IPS DF 6.9 (cell line): ENCODE results near the gene NUP210L.
A peak's percentile ranks its signal among the peaks of the same experiment; 100 is the strongest.

Experiments used
- DNase-seq: peaks from one replicate; pipeline ENCODE4 v3.0.0-alpha.2; 2013; ENCODE audit warnings: low read depth, low spot score
- H3K27ac ChIP-seq: one replicate; pipeline ENCODE4 v1.5.1; 2013; ENCODE audit warnings: low read length, control low read depth
- H3K27me3 ChIP-seq: 2 replicates; pipeline ENCODE4 v1.6.1; 2013; ENCODE audit warnings: mild to moderate bottlenecking, low read length; ENCODE audit not compliant: control insufficient read depth, insufficient read depth
- H3K36me3 ChIP-seq: 2 replicates; pipeline ENCODE4 v1.6.1; 2013; ENCODE audit warnings: low read length; ENCODE audit not compliant: control insufficient read depth, insufficient read depth
- H3K4me1 ChIP-seq: 2 replicates; pipeline ENCODE4 v1.6.1; 2013; ENCODE audit warnings: low read length; ENCODE audit not compliant: control insufficient read depth, insufficient read depth
- H3K4me3 ChIP-seq: 2 replicates; pipeline ENCODE4 v1.5.1; 2013; ENCODE audit warnings: mild to moderate bottlenecking, low read length
- H3K9me3 ChIP-seq: 2 replicates; pipeline ENCODE4 v1.6.1; 2013; ENCODE audit warnings: low read length, inconsistent platforms; ENCODE audit not compliant: control insufficient read depth, insufficient read depth
- WGBS: extraction: QIAGEN DNeasy Blood & Tissue Kit; methylation state at CpG from one replicate; pipeline ENCODE4 v1.1.7; 2013; ENCODE audit warnings: mixed read lengths, missing lambda C conversion rate; ENCODE audit not compliant: insufficient read length, insufficient coverage; 5-methylcytosine and 5-hydroxymethylcytosine counted together

Gene NUP210L

GRCh38 chr1:153967107-153967999 lies 187.5 kb downstream of the NUP210L start, which contains the start of gene CREB3L4:
TSS of gene CREB3L4 (plus strand) at chr1:153967902. CDS start at chr1:153968526, 624 bp downstream.
- no CpG with 5 or more reads among the region's 60 CpGs for WGBS
- peak within 1 kb of the TSS; percentile 42; the same call in 1 of the 2 replicates for H3K4me3 ChIP-seq
- no peaks in the 10 kb centered on the region for H3K27me3 ChIP-seq
- no peaks in the 10 kb centered on the region for H3K36me3 ChIP-seq
- H3K9me3 ChIP-seq: no peaks in the 10 kb centered on the region
- DNase-seq: peak; percentile 97
- H3K4me1 ChIP-seq: no peaks in the 10 kb centered on the region
- H3K27ac ChIP-seq: peak within 1 kb of the TSS; percentile 13

DNA sequence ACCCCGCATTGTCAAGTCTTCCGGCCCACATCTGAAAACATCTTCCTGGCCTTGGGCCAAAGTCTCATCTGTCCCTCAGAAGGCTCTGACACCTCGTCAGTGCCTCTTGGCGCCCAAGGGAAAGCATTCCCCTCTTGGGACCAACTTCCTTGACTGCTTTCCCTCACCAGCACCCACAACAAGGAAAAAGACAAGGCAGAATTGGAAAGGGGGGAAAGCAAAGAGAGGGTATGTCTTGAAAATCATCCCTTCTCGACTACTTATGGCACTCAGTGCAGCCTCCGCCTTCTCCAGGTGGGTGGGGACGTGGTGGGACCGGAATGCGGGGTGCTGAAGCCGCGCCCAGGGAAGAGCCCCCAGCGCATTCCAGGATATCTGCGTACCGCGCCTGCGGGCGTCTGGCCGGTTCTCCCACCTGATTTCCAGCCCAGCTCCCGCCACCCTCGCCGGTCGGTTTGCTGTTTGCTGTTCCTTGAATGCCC lies 191.0 kb downstream of the NUP210L start:
- no peak for DNase-seq
- no CpG with 5 or more reads among the region's 22 CpGs for WGBS
- H3K27ac ChIP-seq: peak overlapping the region; percentile 36
- H3K4me3 ChIP-seq: peak overlapping the region; percentile 87; the same call in 1 of the 2 replicates
- H3K36me3 ChIP-seq: peaks cover 13% of the 10 kb centered on the region
- H3K27me3 ChIP-seq: no peaks in the 10 kb centered on the region
- no peaks in the 10 kb centered on the region; the same call in 1 of the 2 replicates for H3K4me1 ChIP-seq
- H3K9me3 ChIP-seq: no peaks in the 10 kb centered on the region

- no peaks in the 10 kb centered on the region; the same call in 1 of the 2 replicates for H3K4me1 ChIP-seq
- H3K36me3 ChIP-seq: peaks cover 13% of the 10 kb centered on the region
- H3K4me3 ChIP-seq: peak within 1 kb of the TSS; percentile 87
- no peaks in the 10 kb centered on the region for H3K9me3 ChIP-seq
- H3K27me3 ChIP-seq: no peaks in the 10 kb centered on the region
- peak; percentile 96 for DNase-seq
- peak within 1 kb of the TSS; percentile 36 for H3K27ac ChIP-seq
- no CpG with 5 or more reads among the region's 54 CpGs for WGBS
Observed at GRCh38 chr1:153963030-153963849, 191.6 kb downstream of the NUP210L start, which contains the start of gene SLC39A1. TSS of gene SLC39A1 (minus strand) at chr1:153963537. CDS start at chr1:153962715, 822 bp downstream.

- no peaks in the 10 kb centered on the region for H3K27me3 ChIP-seq
- peak overlapping the region; percentile 87; the same call in 1 of the 2 replicates for H3K4me3 ChIP-seq
- DNase-seq: no peak
- no peaks in the 10 kb centered on the region for H3K9me3 ChIP-seq
- WGBS: no CpG with 5 or more reads among the region's 16 CpGs
- no peak overlapping the region for H3K27ac ChIP-seq
- peaks cover 13% of the 10 kb centered on the region for H3K36me3 ChIP-seq
- no peaks in the 10 kb centered on the region; the same call in 1 of the 2 replicates for H3K4me1 ChIP-seq
Observed at GRCh38 chr1:153962088-153963029, 192.5 kb downstream of the NUP210L start.

DNA sequence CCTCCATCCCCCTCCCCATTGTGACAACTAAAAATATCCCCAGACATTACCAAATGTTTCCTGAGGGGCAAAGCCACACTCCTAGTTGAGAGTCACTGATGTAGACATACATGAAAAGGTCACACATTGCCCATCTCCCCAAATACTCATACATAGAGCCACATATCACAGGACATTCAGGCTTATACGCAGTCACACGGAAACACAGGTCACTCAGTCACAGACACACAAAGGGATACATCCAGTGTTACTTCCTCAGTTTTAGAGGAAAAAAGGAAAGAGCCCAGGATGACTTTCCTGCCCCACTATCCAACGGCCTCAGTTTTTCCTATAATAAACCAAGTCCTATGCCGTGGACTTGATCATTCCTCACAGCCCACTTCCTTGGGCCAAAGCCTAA lies 193.5 kb downstream of the NUP210L start:
- H3K36me3 ChIP-seq: peaks cover 13% of the 10 kb centered on the region
- no peaks in the 10 kb centered on the region; the same call in 1 of the 2 replicates for H3K4me1 ChIP-seq
- no peaks in the 10 kb centered on the region for H3K27me3 ChIP-seq
- H3K4me3 ChIP-seq: no peak overlapping the region; the same call in 1 of the 2 replicates
- no CpG with 5 or more reads among the region's 4 CpGs for WGBS
- DNase-seq: no peak
- H3K27ac ChIP-seq: no peak overlapping the region
- no peaks in the 10 kb centered on the region for H3K9me3 ChIP-seq

- WGBS: no CpG with 5 or more reads among the region's 11 CpGs
Observed at GRCh38 chr1:153960206-153960605, 194.7 kb downstream of the NUP210L start.

DNA sequence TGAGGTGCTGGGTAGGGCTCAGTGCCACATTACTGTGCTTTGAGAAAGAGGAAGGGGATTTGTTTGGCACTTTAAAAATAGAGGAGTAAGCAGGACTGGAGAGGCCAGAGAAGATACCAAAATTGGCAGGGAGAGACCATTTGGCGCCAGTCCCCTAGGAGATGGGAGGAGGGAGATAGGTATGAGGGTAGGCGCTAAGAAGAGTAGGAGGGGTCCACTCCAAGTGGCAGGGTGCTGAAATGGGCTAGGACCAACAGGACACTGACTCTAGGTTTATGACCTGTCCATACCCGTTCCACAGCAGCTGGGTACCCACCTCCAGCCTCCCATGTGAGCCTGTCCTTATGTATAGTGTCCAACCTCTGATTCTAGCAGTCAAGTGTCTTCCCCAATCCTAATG lies 195.4 kb downstream of the NUP210L start:
- Histone ChIP-seq H3K27ac (no peak overlapping the region), H3K36me3 (peaks cover 13% of the 10 kb centered on the region), H3K4me3 (no peak overlapping the region), H3K9me3 (no peaks in the 10 kb centered on the region), H3K27me3 (no peaks in the 10 kb centered on the region), H3K4me1 (no peaks in the 10 kb centered on the region; the same call in 1 of the 2 replicates)
- no peak for DNase-seq
- WGBS: no CpG with 5 or more reads among the region's 3 CpGs

More at GRCh38 chr1:153960206-153960605, 194.7 kb downstream of the NUP210L start:
- Histone ChIP-seq H3K9me3 (no peaks in the 10 kb centered on the region), H3K27me3 (no peaks in the 10 kb centered on the region), H3K36me3 (peaks cover 13% of the 10 kb centered on the region), H3K4me1 (no peaks in the 10 kb centered on the region; the same call in 1 of the 2 replicates), H3K4me3 (no peak overlapping the region), H3K27ac (no peak overlapping the region)
- no peak for DNase-seq

- Histone ChIP-seq H3K9me3 (no peaks in the 10 kb centered on the region), H3K4me3 (no peak overlapping the region; the same call in 1 of the 2 replicates), H3K27ac (no peak overlapping the region), H3K36me3 (peaks cover 13% of the 10 kb centered on the region), H3K27me3 (no peaks in the 10 kb centered on the region), H3K4me1 (no peaks in the 10 kb centered on the region; the same call in 1 of the 2 replicates)
- no peak for DNase-seq
- no CpG with 5 or more reads among the region's 4 CpGs for WGBS
Observed at GRCh38 chr1:153958961-153959260, 196.0 kb downstream of the NUP210L start.

GRCh38 chr1:153958111-153958960 lies 196.5 kb downstream of the NUP210L start, which contains the start of gene CRTC2:
TSS of gene CRTC2 (minus strand) at chr1:153958612. CDS start at chr1:153958497, 115 bp downstream.
- no peaks in the 10 kb centered on the region for H3K9me3 ChIP-seq
- peaks cover 15% of the 10 kb centered on the region for H3K36me3 ChIP-seq
- WGBS: no CpG with 5 or more reads among the region's 75 CpGs
- peak; percentile 99 for DNase-seq
- H3K4me3 ChIP-seq: peak within 1 kb of the TSS; percentile 84
- no peaks in the 10 kb centered on the region for H3K27me3 ChIP-seq
- H3K27ac ChIP-seq: no peak within 1 kb of the TSS
- no peaks in the 10 kb centered on the region; the same call in 1 of the 2 replicates for H3K4me1 ChIP-seq
